Femur (tissue), 1 donor: ENCODE data around the gene SDR9C7.
"Not testable (repeated sequence)": the region's sequence is repeated elsewhere in the genome, so short reads cannot be mapped to it uniquely, and the experiment has no call there.

Experiments used
- DNase-seq: peaks from one replicate; pipeline ENCODE4 v3.0.0-alpha.2; 2017

SDR9C7 gene

DNA sequence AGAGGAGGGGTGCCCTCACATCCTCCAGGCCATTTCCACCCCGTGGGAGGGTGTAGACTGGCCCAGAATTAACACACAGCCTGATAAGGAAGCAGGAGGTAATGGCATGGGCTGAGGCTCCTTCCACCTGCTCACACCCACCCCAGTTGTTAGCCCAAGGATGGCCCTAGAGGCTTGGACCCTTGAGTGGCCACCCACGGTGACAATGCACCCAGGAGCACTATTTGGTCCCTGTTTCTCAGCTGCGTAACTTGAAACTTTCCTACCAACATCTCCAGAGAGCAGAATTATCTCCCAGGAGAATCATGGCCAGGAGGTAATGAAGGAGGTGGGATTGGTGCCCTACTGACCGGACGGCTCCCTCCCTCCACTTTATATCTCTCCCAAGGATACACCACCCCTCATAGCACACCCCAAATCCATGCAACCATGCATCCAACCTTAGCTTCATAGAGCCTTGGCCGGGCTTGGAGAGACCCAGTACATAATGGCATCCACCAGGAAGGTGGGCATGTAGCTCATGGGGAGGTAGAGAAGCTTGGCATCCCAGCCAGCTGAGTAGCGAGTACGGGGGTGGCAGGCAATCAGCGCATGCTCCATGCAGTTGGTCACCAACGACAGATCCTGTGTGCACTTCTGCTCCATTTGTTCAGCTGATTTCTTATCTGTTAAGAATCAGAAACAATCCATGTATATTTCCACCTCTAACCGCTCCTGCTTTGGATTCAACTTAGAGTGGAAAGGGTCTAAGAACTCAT lies 17.6 kb upstream of the SDR9C7 start:
- no peak for DNase-seq

GRCh38 chr12:56948881-56949280 lies 14.7 kb upstream of the SDR9C7 start:
- no peak for DNase-seq

DNA sequence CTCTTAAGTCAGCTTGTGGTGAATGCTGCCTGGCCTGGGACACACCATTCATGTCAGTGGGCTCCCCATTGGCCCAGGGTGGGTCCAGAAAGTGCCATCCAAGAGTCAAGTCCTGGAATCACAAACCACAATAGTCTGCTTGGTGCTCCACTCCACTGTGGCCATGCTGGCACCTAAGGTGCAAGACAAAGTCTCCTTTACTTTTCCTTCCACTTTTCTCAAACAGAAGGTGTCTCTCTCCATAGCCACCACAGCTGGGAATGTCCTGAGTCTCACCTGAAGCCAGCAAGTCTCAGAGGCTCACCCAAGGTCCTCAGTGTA lies 14.2 kb upstream of the SDR9C7 start:
- DNase-seq = no peak

GRCh38 chr12:56947633-56948456 lies 13.6 kb upstream of the SDR9C7 start:
- DNase-seq = no peak

DNA sequence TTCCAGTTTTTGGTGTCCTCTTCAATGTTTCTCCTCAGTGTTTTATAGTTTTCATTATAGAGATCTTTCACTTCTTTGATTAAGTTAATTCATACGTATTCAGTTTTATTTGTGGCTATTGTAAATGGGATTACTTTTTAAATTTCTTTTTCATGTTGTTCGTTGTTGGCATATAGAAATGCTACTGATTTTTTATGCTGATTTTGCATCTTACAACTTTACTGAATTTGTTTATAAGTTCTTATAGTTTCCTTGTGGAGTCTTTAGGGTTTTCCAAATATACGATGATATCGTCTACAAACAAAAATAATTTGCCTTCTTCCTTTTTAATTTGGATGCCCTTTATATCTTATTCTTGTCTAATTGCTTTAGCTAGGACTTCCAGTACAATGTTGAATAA lies 9.7 kb upstream of the SDR9C7 start:
- DNase-seq = no peak

DNA sequence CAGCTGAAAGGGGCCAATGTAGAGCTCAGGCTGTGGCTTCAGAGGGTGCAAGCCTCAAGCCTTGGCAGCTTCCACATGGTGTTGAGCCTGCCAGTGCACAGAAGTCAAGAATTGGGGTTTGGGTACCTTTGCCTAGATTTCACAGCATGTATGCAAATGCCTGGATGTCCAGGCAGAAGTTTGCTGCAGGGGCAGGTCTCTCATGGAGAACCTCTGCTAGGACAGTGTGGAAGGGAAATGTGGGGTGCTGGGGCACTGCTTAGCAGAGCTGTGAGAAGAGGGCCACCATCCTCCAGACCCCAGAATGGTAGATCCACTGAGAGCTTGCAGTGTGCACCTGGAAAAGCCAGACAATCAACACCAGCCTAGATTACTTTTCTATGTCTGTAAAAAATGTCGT lies 9.2 kb upstream of the SDR9C7 start:
- not testable (repeated sequence) for DNase-seq

- no peak for DNase-seq
Measured at GRCh38 chr12:56941299-56942017, 7.2 kb upstream of the SDR9C7 start.

- not testable (repeated sequence) for DNase-seq
Measured at GRCh38 chr12:56940942-56941298, 6.7 kb upstream of the SDR9C7 start.

- no peak for DNase-seq
Measured at GRCh38 chr12:56935752-56936151, 1.5 kb upstream of the SDR9C7 start.

DNA sequence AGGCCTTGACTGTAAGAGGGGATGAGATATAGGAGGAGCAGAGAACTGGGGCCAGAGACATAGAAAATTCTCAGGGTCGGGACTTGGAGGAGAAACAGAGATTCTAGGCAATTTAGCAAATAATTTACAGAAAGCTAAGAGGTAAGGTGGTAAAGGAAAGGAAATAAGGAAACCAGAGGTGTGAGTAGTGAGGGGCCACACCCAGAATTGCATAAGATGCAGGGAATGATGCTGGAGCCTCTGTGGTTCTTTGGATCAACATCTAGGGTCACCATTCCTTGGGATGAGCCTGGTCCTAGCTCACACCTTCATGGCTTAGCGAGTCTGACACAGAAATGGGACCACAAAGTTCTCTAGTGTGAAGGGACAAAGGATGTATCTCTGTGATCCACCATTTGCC lies 949 bp upstream of the SDR9C7 start:
- DNase-seq = no peak

GRCh38 chr12:56932867-56933266 lies 1.3 kb downstream of the SDR9C7 start:
- DNase-seq = no peak

- DNase-seq = no peak
Measured at GRCh38 chr12:56932146-56932545, 2.1 kb downstream of the SDR9C7 start.

DNA sequence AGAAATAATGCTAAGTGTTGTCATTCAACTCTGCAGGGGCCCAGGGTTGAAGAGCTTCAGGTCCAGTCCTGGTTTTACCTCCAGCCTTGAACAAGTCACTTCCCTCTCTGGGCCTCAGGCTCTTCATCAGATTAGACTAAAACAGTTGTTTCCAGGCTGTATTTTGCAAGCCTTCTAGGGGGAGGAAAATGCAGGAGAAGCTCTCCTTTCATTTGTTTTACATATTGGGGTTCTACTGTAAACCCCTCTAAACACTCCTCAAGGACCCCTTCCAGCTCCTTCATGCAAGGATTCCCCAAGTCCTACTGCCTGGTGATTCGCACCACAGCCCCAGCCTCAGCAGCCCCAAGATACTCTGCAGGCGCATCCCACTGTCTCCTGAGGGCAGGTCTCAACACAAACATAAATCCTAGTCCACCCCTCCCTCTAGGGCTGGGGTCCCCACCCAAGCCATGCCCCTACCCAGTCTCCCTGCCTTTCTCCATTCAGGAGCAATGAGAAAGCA lies 2.7 kb downstream of the SDR9C7 start:
- no peak for DNase-seq

- no peak for DNase-seq
Measured at GRCh38 chr12:56930241-56930640, 4.0 kb downstream of the SDR9C7 start.

DNA sequence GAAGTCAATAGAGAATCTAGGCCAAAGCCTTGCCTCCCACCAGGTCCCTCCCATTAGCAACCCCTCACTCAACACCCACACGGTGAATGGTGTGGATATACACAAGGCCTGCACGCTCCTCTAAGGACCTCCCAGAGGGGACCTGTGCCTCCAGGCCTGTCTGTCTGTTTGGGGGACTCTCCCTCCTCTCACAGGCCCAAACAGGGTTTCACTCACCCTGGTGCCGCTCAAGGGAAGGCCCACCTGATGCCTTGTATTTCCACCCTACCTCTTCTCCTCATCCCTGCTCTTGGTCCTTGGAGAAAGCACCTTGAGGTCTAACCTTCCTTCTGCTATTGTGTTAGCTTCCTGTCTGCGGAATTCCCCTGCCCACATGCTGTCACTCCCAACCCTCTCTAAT lies 4.4 kb downstream of the SDR9C7 start:
- no peak for DNase-seq

DNA sequence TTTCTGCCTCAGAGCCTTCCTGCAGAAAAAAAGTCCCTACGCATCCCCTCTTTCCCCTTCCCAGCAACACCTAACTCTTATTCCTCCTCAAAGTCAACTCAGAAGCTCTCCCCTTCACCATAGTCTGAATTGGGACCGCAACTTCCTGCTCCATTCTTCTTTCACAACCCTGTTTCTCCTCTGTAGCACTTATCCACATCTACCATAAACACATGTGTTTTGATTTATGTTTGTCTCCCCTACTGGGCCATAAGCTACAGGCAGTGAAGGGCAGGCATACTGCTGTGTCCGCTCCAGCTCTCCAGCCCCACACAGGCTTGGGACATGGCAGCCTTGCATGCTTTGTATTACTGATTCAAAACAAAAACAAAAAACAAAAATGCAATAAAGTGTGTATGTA lies 5.9 kb downstream of the SDR9C7 start:
- DNase-seq = no peak

DNA sequence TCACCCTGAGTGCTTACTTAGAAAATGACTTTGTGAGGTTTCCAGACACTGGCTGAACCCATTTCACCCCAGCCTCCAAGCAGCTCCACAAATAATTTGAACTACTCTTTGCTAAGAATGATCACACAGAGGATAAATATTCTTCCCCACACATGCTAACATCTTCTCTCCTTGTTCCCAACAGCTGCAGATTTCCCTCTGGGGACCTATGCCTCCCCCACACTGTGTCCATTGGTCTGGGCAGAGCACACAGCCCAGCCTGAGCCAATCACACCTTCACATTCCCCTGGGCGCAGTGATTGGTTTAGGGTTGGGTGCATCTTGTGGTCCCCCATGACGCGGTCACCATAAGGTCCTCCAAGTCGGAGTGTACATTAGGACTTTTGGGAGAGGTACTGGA lies 6.9 kb downstream of the SDR9C7 start:
- no peak for DNase-seq

GRCh38 chr12:56922031-56922430 lies 12.2 kb downstream of the SDR9C7 start:
- DNase-seq = no peak

DNA sequence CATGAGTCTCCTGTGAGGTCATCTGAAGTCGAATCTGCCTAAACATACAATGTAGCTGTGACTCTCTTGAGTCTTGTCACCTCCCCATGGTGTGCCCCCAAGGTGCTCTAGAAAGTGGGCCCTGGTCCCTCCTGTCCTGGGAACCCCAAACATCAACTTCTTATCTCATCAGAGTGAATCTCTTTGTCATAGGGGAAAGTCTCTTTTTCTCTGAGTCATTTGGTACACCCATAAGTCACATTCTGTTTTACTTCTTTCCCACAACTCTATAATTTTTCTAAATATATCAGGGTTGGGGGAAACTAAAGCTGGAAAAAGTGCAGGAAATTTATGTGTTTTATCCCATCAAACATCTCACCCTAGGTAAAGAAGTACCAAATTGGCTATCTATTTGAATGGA lies 12.9 kb downstream of the SDR9C7 start:
- no peak for DNase-seq

DNA sequence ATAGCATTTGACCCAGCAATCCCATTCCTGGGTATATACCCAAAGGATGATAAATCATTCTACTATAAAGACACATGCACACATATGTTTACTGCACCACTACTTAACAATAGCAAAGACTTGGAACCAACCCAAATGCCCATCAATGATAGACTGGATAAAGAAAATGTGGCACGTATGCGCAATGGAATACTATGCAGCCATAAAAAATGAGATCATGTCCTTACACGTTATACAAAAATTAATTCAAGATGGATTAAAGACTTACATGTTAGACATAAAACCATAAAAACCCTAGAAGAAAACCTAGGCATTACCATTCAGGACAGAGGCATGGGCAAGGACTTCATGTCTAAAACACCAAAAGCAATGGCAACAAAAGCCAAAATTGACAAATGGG lies 16.1 kb downstream of the SDR9C7 start:
- DNase-seq = not testable (repeated sequence)

DNA sequence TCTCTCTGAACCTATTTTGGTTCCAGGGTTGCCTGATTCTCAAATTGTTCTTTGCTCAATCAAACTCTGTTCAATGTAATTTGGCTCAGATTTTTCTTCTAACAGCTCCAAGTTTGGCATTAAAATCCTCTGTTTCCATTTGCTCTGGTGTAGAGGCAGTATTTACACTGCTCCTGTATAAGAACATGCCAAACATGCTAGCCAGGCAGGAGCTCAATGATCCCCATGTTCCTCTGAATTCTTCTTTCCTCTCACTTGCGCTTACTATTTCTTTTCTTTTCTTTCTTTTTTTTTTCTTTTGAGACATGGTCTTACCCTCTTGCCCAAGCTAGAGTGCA lies 17.2 kb downstream of the SDR9C7 start:
- no peak for DNase-seq

GRCh38 chr12:56916296-56916995 lies 17.8 kb downstream of the SDR9C7 start:
- no peak for DNase-seq

- no peak for DNase-seq
Measured at GRCh38 chr12:56914724-56915123, 19.5 kb downstream of the SDR9C7 start.
